HG03159 (cell line): ENCODE measurements around the gene UBE2Z.

Experiments used
- ATAC-seq: cut with Tn5 transposase; IDR thresholded peaks from one replicate; pipeline ENCODE4 v1.9.1; 2021; ENCODE audit warnings: mild to moderate bottlenecking, moderate library complexity; ENCODE audit not compliant: unreplicated experiment

Gene UBE2Z

GRCh38 chr17:48952904-48953303, 44.7 kb downstream of the UBE2Z start:
- ATAC-seq, result no peak

DNA sequence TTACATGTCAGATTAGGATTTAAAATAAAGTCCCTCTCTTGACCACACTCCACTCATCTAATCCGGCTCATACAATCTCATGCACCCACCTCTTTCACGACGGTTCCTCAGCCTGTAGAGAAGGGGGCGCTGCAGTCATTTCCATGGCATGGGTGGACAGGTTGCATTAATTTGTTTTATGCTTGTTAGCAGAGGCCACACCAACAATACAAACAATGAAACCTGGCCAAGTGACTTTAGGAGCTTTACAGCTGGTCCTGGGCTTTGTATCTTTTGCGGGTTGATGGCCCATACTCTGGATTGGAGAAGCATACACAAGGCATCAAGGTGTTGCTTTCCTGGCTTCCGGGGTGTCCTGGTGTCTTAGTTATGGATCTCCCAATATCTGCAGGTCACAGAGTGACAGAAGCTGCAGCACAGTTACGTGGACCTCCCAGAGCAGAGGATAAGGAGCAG, 46.1 kb downstream of the UBE2Z start:
- no peak for ATAC-seq

GRCh38 chr17:48960834-48961515, 52.8 kb downstream of the UBE2Z start:
- no peak for ATAC-seq

DNA sequence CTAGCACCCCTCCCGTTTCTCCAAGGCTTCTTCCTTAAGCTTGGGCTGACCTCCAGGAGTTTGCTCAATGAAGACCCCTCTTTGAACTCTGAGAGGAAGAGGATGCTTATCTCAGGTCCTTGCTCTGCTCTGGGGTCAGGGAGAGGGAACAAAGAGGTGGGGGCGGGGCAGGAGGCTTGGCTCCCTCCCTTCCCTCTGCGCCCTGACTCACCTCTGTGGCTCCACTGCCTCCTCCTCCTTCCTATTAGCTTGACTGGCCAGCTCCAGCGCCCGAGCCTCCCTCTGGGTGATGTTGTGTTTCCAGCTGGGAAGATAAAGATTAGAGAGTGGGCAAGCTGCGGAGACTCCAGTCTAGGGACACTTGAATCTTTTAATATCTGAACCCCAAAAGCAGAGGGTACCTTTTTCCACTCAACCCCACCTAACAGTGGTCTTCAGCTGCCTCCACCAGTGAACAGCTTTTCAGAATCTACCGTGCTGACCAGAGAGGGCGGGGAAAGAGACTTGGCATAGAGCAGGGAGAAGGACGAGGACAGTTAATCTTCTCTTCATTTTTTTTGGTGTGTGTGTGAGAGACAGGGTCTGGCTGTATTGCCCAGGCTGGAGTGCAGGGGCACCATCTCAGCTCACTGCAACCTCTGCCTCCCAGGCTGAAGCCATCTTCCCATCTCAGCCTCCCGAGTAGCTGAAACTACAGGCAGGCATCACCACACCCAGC, 53.5 kb downstream of the UBE2Z start:
- ATAC-seq, result no peak

DNA sequence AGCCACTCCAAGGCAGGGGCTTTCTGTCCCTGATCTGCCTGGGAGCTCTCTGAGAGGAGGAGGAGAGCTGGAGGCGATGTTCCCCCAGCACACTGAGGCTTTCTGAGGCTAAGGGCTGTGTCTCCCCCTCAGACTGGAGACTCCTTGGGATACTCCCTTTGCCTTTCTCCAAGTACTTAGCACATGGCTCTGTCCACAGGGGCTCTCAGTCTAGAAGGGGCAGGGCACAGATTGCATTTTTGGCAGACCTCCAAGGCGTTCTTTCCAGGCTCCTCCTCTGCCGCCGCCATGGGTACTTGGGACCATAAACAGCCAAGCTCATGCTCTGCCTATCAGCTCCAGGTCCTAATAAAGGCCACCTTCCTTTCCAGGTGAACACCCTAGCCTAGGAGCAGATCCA, 62.0 kb downstream of the UBE2Z start:
- ATAC-seq, result no peak

DNA sequence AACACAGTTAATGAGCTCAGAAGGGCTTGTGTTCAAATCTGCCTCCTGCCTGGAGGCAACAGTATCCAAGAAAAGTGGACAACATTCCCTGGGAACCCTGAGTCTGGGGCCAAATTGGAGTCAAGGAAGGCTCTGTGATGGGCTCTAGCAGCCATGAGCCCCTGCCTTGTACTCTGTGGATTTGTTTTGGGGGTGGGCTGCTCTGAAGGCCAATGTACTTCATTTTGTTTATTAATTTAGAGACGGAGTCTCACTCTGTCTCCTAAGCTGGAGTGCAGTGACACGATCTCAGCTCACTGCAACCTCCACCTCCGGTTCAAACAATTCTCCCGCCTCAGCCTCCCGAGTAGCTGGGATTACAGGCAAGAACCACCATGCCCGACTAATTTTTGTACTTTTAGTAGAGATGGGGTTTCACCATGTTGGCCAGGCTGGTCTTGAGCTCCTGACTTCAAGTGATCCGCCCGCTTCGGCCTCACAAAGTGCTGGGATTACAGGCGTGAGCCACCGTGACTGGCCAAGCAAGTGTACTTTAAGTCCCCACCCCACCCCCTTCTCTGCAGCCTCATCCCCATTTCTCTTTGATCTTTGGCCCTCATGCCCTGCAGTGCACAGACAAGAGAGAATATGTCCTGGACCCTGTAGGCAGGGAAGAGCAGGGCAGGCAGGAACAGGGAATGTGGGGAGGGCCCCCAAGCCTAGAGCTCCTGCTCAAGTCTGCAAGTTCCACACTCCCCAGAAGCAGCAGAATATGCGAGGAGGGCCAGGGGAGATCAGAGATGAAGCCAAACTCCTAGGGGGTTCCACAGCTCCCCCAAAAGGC, 62.9 kb downstream of the UBE2Z start:
- ATAC-seq, result no peak

GRCh38 chr17:48972749-48973097, 64.5 kb downstream of the UBE2Z start:
- no peak for ATAC-seq

- no peak for ATAC-seq
These were observed 65.6 kb downstream of the UBE2Z start for GRCh38 chr17:48973806-48974205.
